ENCODE data around the gene LRRC43.
A peak's percentile ranks its signal among the peaks of the same experiment; 100 is the strongest.

LRRC43 gene

GRCh38 chr12:122215771-122216170, 32.8 kb downstream of the LRRC43 start:
- DNase-seq (ENCODE audit: low read depth in 1 of 2, low spot score in 1 of 2) = no peak

- DNase-seq (ENCODE audit: low read depth in 1 of 2, low spot score in 1 of 2) = no peak
These were observed 33.5 kb downstream of the LRRC43 start for GRCh38 chr12:122216445-122216844.

- DNase-seq (ENCODE audit: low read depth in 1 of 2, low spot score in 1 of 2) = peak; percentile 99 to 100
These were observed 42.9 kb downstream of the LRRC43 start, which contains the start of gene DIABLO for GRCh38 chr12:122225683-122226365. Gene DIABLO (minus strand): TSS chr12:122226052. CDS start chr12:122226014, 38 bp downstream.

GRCh38 chr12:122226366-122227125, 43.6 kb downstream of the LRRC43 start:
- DNase-seq (ENCODE audit: low read depth in 1 of 2, low spot score in 1 of 2) = no peak

GRCh38 chr12:122227341-122227740, 44.4 kb downstream of the LRRC43 start:
- DNase-seq (ENCODE audit: low read depth in 1 of 2, low spot score in 1 of 2) = no peak

GRCh38 chr12:122228092-122228491, 45.2 kb downstream of the LRRC43 start:
- no peak for DNase-seq (ENCODE audit: low read depth in 1 of 2, low spot score in 1 of 2)

- DNase-seq (ENCODE audit: low read depth in 1 of 2, low spot score in 1 of 2) = no peak
These were observed 47.9 kb downstream of the LRRC43 start for GRCh38 chr12:122230798-122231197.

GRCh38 chr12:122232691-122233090, 49.8 kb downstream of the LRRC43 start:
- DNase-seq (ENCODE audit: low read depth in 1 of 2, low spot score in 1 of 2) = no peak

GRCh38 chr12:122235741-122236140, 52.8 kb downstream of the LRRC43 start:
- no peak for DNase-seq (ENCODE audit: low read depth in 1 of 2, low spot score in 1 of 2)

- no peak for DNase-seq (ENCODE audit: low read depth in 1 of 2, low spot score in 1 of 2)
These were observed 55.9 kb downstream of the LRRC43 start for GRCh38 chr12:122238861-122239260.

- no peak for DNase-seq (ENCODE audit: low read depth in 1 of 2, low spot score in 1 of 2)
These were observed 61.0 kb downstream of the LRRC43 start for GRCh38 chr12:122243965-122244364.

GRCh38 chr12:122244565-122245371, 61.8 kb downstream of the LRRC43 start:
- DNase-seq (ENCODE audit: low read depth in 1 of 2, low spot score in 1 of 2) = no peak

GRCh38 chr12:122245553-122245952, 62.6 kb downstream of the LRRC43 start:
- no peak for DNase-seq (ENCODE audit: low read depth in 1 of 2, low spot score in 1 of 2)

GRCh38 chr12:122250047-122250446, 67.1 kb downstream of the LRRC43 start:
- no peak for DNase-seq (ENCODE audit: low read depth in 1 of 2, low spot score in 1 of 2)

GRCh38 chr12:122250536-122250935, 67.6 kb downstream of the LRRC43 start:
- no peak for DNase-seq (ENCODE audit: low read depth in 1 of 2, low spot score in 1 of 2)
